T-helper 17 cell (primary cell): Measurements from ENCODE around the gene SELE. TPM values are rescaled to one million over a fixed set of nuclear protein-coding genes. Genes with fewer than 3 reads are reported as not detected.
A peak's percentile ranks its signal among the peaks of the same experiment; 100 is the strongest.
"Not testable (repeated sequence)": the region's sequence is repeated elsewhere in the genome, so short reads cannot be mapped to it uniquely, and the experiment has no call there.

Experiments
- ATAC-seq: fragments of 150-1000 bp; cut with Tn5 transposase; 2 replicates; pipeline ENCODE4 v1.10.0; 2021; ENCODE audit warnings: mild to moderate bottlenecking, moderate library complexity
- DNase-seq, 3 donors: peaks; one replicate each; pipeline versions ENCODE4 v3.0.0 to v3.0.0-alpha.2; 2020 to 2021
- H3K9me3 ChIP-seq: one replicate; pipeline ENCODE4 v1.7.0; 2013; ENCODE audit warnings: low read length, mild to moderate bottlenecking; ENCODE audit not compliant: control insufficient read depth, poor library complexity, severe bottlenecking
- H3K27ac Mint-ChIP-seq: one replicate; pipeline ENCODE4 v1.8.0; 2022; ENCODE audit warnings: mild to moderate bottlenecking, moderate library complexity, mixed read lengths
- H3K27me3 Mint-ChIP-seq: one replicate; pipeline ENCODE4 v1.8.0; 2022; ENCODE audit warnings: mixed read lengths
- H3K36me3 Mint-ChIP-seq: one replicate; pipeline ENCODE4 v1.8.0; 2022; ENCODE audit warnings: low read depth, mixed read lengths
- H3K4me1 Mint-ChIP-seq: one replicate; pipeline ENCODE4 v1.8.0; 2022; ENCODE audit warnings: mild to moderate bottlenecking, mixed read lengths
- H3K4me3 Mint-ChIP-seq: one replicate; pipeline ENCODE4 v1.8.0; 2022; ENCODE audit warnings: mild to moderate bottlenecking, moderate library complexity, mixed read lengths
- total RNA-seq, 4 donors: library from RNA in 2 of 4; stranded (reverse) in 2 of 4; gene quantifications; one replicate each; pipeline ENCODE4 v1.2.3 and lab custom pipeline; 2022 to 2026

Gene SELE
- total RNA-seq, 2 donors from 2014 or later = not detected

DNA sequence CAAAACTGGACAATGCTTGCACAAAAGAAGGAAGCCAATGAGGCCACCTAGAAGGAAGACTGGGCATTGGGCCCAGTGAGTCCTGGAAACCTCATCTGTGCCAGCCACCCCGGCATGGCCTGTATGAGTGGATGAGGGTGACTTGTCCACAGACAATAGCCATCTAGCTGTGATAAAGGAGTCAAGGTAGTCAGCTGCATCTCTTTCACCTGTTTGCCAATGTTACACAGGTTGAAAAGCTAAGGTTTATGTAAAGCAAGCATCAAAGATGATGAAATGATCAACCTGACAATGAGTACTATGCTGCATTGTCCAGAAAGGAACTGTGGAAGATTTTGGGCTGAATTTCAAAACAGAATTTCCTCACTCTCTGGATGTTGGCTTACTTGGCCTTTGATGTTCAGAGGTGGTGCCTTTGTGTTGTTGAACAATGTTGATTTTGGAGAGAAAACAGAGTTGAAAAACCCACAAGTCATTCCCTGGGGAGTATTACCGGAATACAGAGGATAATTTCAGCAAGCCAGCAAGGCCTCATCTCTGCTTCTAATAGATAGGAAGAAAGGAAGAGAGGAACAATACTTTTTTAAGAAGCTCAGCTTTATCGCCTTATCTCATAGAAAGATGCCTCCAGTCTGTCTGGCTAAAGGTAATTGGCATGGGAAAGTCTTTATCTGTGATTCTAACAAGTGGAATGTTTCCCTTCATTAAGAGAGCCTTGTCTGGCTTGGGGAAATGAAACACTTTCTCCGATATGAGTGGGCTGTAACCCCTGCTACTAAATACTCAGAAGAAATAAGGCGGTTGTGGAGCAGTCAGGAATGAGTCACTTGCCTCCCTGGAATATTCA lies 11.4 kb upstream of the SELE start:
- Mint-ChIP-seq H3K27me3 (peaks cover 36% of the 10 kb centered on the region), H3K4me1 (no peaks in the 10 kb centered on the region), H3K4me3 (no peak overlapping the region), H3K36me3 (no peaks in the 10 kb centered on the region), H3K27ac (no peak overlapping the region)
- H3K9me3 ChIP-seq = no peaks in the 10 kb centered on the region
- no peak for ATAC-seq
- DNase-seq = no peak

DNA sequence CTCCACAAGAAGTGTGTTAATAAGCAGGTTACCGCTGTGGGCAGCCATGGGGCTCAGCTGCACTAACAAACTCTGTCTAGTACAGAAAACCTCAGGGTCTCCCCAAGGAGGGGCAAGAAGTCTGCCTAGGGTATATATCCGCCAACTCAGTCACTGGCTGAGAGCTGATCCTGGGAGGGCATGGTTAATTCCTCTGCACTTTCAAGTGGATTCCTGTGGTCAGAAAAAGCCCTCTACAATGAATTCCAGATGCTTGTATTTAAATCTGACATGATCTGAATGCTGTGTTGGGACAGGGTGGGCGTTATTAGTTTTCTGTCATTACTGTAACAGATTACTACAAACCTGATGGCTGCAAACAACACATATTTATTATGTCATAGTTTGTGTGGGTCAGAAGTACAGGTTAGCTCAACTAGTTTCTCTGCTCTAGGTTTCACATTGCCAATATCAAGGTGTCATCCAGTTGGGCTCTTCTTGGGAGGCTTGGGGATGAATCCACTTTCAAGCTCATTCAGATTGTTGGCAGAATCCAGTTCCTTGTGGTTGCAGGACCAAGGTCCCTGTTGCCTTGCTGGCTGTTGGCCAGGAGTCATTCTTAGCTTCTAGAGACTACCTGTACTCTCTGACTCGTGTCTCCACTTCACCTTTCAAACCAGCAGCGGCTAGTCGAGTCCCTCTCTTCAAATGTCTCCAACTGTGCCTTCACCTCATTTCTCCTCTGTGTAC lies 8.0 kb upstream of the SELE start:
- DNase-seq = no peak
- no peak for ATAC-seq
- H3K4me1 Mint-ChIP-seq = no peaks in the 10 kb centered on the region
- no peaks in the 10 kb centered on the region for H3K36me3 Mint-ChIP-seq
- H3K4me3 Mint-ChIP-seq = no peak overlapping the region
- H3K27ac Mint-ChIP-seq = no peak overlapping the region
- peaks cover 31% of the 10 kb centered on the region for H3K27me3 Mint-ChIP-seq
- no peaks in the 10 kb centered on the region for H3K9me3 ChIP-seq

DNA sequence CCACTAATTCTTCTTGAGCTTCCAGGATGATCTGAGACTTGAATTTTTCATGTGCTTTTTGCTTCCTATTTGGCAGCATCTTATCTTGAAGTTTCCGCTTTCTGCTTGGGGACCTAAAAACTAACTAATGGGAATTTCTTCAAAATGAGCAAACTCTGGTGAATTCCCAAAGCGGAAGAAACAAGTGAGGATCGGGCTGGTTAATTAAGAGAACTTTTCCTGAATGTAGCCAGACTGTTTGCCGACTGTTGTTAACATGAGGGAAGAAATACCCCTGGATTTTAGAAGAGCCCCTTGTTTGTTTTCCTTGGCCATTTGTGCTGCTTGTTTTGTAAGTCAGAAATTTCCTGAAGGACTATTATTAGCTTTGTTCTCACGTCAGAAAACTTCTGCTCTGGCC lies 6.1 kb upstream of the SELE start:
- H3K4me3 Mint-ChIP-seq = no peak overlapping the region
- no peaks in the 10 kb centered on the region for H3K4me1 Mint-ChIP-seq
- DNase-seq (no peak), ATAC-seq (no peak)
- no peaks in the 10 kb centered on the region for H3K36me3 Mint-ChIP-seq
- peaks cover 39% of the 10 kb centered on the region for H3K27me3 Mint-ChIP-seq
- H3K9me3 ChIP-seq = no peaks in the 10 kb centered on the region
- H3K27ac Mint-ChIP-seq = no peak overlapping the region

DNA sequence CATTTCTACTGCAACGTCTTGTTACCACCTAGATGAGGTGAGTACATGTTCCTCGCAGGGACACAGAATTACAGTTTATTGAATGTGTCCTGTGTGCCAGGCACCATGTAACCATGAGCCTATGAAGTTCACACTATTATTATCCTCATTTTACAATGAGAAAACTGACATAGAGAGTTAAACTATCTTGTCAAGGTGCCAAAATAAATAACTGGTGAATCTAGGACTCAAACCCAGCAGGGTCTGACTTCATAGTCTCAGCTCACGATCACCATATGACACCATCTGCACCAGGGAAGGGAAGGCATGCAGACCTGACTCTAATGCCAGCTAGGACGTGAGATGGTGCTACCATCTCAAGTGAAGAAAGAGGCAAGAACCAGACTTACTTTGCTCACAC lies 2.4 kb downstream of the SELE start:
- no peak overlapping the region for H3K4me3 Mint-ChIP-seq
- no peak for DNase-seq
- peaks cover 58% of the 10 kb centered on the region for H3K27me3 Mint-ChIP-seq
- H3K36me3 Mint-ChIP-seq = peaks cover 5% of the 10 kb centered on the region
- H3K9me3 ChIP-seq = no peaks in the 10 kb centered on the region
- H3K27ac Mint-ChIP-seq = no peak overlapping the region
- H3K4me1 Mint-ChIP-seq = peaks cover 3% of the 10 kb centered on the region
- no peak for ATAC-seq

DNA sequence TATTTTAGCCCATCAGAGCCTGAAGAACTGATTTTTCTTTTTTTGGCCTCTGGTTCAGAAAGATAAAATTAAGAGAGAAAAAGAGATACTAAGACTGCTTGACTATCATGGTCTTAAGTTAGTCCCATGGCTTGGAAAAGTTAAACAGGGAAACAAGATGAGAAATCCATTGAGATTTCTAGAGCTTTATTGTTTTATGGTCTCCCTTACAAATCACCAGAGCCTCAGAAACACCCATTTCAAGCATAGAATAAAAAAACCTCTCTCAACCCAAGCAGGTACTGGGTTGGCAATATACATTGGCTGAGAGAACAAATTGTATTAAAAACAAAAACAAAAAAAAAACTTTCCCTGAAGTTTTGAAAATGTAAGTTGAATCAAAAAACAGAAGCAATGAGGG lies 3.9 kb downstream of the SELE start:
- Mint-ChIP-seq H3K27me3 (peaks cover 60% of the 10 kb centered on the region), H3K4me3 (no peak overlapping the region), H3K4me1 (peaks cover 3% of the 10 kb centered on the region), H3K27ac (no peak overlapping the region), H3K36me3 (peaks cover 5% of the 10 kb centered on the region)
- no peak for ATAC-seq
- H3K9me3 ChIP-seq = no peaks in the 10 kb centered on the region
- no peak for DNase-seq

DNA sequence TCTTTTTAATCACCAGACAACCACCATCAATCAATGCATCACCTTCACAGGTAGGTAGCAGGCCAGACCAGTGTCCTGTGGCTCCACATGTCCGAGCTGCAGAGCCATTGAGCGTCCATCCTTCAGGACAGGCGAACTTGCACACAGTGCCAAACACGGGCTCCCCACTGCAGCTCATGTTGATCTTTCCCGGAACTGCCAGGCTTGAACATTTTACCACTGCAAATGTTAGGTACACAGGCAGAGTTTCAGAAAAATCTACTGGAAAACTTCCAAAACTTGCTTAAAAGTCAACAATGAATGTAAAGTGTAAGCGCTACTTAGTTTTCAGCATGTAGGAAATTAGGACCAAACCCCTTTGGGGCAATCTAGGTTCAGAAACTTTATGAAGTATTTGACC lies 6.6 kb downstream of the SELE start:
- Mint-ChIP-seq H3K36me3 (peaks cover 5% of the 10 kb centered on the region), H3K27ac (no peak overlapping the region), H3K4me3 (no peak overlapping the region), H3K4me1 (peaks cover 3% of the 10 kb centered on the region), H3K27me3 (peaks cover 49% of the 10 kb centered on the region)
- DNase-seq (no peak), ATAC-seq (no peak)
- no peaks in the 10 kb centered on the region for H3K9me3 ChIP-seq

DNA sequence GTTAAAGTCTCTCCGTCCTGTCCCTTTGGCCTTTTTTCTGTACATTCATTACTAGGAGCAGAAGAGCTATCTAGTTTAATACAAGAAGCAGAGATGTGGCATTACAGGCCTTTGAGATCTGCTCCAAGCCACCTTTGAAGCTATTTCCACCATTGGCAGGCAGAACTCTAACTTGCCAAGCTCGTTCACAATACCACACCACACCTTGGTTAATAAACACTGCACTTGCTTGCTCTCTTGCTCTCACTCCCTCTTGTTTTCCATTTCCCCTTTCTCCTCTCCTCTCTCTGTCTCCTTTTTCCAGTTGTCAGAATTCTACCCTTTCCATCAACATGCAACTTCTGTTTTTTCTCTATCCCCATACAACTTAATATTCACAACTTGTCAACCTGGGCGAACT lies 7.0 kb downstream of the SELE start:
- no peak for DNase-seq

DNA sequence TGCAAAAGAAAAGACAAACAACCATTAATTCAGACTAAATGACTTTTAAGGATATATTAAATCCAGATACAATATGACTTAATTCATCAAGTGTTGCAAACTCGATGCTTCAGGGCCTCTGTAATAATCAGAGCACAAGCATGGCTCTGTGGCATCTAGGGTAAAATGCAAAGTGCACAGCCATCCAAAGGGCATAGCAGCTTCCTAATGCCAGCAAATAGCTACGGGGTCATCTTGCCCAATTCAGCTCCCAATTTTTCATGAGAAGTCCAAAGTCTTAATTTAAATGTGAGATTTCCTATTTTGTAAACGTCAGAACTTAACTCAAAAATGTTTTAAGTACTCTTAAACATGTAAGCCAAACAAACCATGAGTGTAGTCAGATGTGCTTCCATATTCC lies 7.9 kb downstream of the SELE start:
- Mint-ChIP-seq H3K27ac (no peak overlapping the region), H3K27me3 (peaks cover 42% of the 10 kb centered on the region), H3K36me3 (peaks cover 5% of the 10 kb centered on the region), H3K4me3 (no peak overlapping the region), H3K4me1 (no peaks in the 10 kb centered on the region)
- no peak for DNase-seq
- ATAC-seq = no peak
- H3K9me3 ChIP-seq = no peaks in the 10 kb centered on the region

More for the DNA sequence above, 7.0 kb downstream of the SELE start:
- ATAC-seq = no peak
- no peaks in the 10 kb centered on the region for H3K9me3 ChIP-seq
- Mint-ChIP-seq H3K27me3 (peaks cover 48% of the 10 kb centered on the region), H3K4me3 (no peak overlapping the region), H3K36me3 (peaks cover 5% of the 10 kb centered on the region), H3K27ac (no peak overlapping the region), H3K4me1 (peaks cover 3% of the 10 kb centered on the region)

DNA sequence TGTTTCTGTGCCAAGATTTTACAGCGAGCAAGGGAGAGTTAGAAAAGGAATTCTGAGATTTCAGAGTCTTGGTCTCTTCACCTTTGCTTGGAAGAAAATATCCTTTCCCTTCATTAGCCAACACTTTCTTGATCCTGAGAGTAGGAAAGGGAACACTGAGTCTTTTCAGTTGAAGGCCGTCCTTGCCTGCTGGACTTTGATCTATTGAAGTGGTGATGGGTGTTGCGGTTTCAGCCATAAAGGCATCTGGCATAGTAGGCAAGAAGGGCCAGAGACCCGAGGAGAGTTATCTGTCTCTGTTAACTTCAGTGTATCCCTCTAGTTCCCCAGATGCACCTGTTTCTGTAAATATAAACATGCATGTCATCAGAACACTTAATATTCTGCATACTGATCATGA lies 9.7 kb downstream of the SELE start:
- H3K9me3 ChIP-seq = no peaks in the 10 kb centered on the region
- peaks cover 34% of the 10 kb centered on the region for H3K27me3 Mint-ChIP-seq
- ATAC-seq (no peak), DNase-seq (no peak)
- H3K27ac Mint-ChIP-seq = no peak overlapping the region
- H3K36me3 Mint-ChIP-seq = peaks cover 5% of the 10 kb centered on the region
- no peaks in the 10 kb centered on the region for H3K4me1 Mint-ChIP-seq
- no peak overlapping the region for H3K4me3 Mint-ChIP-seq

DNA sequence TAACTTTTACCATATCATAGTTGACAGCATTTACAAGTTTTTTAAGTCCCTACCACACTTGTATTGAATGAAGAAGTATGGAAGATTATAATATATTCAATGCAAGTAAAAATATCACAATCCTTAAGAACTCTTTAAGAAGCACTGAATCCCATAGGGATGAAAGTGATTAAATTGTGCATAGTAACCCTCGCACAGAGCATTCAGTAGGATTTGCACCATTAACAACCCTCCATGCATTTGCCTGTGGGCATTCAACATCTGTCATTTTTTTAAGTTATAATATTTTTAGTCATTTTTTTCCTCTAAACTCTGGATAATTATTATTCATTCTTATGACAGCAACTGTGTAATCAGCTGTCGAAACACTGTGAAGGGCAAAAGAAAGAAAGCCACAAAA lies 10.1 kb downstream of the SELE start:
- ATAC-seq (no peak), DNase-seq (no peak)
- Mint-ChIP-seq H3K27ac (no peak overlapping the region), H3K36me3 (peaks cover 5% of the 10 kb centered on the region), H3K27me3 (peaks cover 30% of the 10 kb centered on the region), H3K4me1 (no peaks in the 10 kb centered on the region), H3K4me3 (no peak overlapping the region)
- H3K9me3 ChIP-seq = no peaks in the 10 kb centered on the region

DNA sequence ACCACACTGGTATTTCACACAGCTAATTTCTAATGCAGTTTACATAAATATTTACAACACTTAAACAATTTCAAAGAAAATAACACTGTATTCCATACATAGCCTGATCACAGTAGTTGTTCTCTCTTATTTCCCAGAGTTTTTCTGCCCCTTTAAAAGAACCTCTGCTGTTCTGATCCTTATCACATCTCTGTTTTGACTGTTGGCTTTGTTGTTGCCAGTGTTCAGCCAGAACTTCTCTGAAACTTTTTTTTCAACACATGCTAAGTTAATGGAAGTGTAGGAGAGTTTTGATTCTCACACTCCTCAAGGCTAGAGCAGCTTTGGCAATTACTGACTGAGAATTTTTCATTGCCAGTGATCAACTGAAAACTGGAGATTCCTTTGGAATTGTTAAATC lies 11.1 kb downstream of the SELE start:
- H3K27me3 Mint-ChIP-seq = peaks cover 23% of the 10 kb centered on the region
- no peaks in the 10 kb centered on the region for H3K9me3 ChIP-seq
- H3K27ac Mint-ChIP-seq = no peak overlapping the region
- H3K36me3 Mint-ChIP-seq = peaks cover 5% of the 10 kb centered on the region
- no peaks in the 10 kb centered on the region for H3K4me1 Mint-ChIP-seq
- no peak for ATAC-seq
- no peak for DNase-seq
- no peak overlapping the region for H3K4me3 Mint-ChIP-seq

DNA sequence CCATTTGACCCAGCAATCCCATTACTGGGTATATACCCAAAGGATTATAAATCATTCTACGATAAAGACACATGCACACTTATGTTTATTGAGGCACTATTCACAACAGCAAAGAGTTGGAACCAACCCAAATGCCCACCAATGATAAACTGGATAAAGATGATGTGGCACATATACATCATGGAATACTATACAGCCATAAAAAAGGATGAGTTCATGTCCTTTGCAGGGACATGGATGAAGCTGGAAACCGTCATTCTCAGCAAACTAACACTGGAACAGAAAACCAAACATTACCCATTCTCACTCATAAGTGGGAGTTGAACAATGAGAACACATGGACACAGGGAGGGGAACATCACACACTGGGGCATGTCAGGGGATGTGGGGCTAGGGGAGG lies 18.8 kb downstream of the SELE start:
- not testable (repeated sequence) for H3K9me3 ChIP-seq, H3K4me3 Mint-ChIP-seq, ATAC-seq, H3K4me1 Mint-ChIP-seq, DNase-seq, H3K27ac Mint-ChIP-seq, H3K36me3 Mint-ChIP-seq, H3K27me3 Mint-ChIP-seq

DNA sequence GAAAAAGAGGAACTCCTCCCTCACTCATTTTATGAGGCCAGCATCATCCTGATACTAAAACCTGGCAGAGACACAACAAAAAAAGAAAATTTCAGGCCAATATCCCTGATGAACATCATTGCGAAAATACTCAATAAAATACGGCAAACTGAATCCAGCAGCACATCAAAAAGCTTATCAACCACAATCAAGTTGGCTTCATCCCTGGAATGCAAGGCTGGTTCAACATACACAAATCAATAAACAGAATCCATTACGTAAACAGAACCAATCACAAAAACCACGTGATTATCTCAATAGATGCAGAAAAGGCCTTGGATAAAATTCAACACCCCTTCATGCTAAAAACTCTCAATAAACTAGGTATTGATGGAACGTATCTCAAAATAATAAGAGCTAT lies 20.8 kb downstream of the SELE start:
- ATAC-seq, H3K4me3 Mint-ChIP-seq, H3K27me3 Mint-ChIP-seq, DNase-seq, H3K27ac Mint-ChIP-seq, H3K9me3 ChIP-seq: not testable (repeated sequence)
- Mint-ChIP-seq H3K36me3 (peaks cover 13% of the 10 kb centered on the region), H3K4me1 (peaks cover 24% of the 10 kb centered on the region)

DNA sequence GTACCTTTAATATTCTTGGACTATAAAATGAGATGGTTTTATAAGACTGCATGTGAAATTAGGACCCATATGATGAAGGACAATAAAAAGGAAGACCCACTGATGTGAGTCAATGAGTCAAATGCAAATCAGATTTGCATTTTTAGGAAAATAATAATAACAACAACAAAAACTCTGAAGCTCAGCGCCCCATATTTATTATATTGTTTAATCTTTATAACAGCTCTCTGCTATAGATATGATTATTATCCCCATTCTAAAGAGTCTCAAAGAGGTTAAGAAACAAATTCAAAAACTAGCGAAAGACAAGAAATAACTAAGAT lies 21.6 kb downstream of the SELE start:
- Mint-ChIP-seq H3K4me1 (peaks cover 26% of the 10 kb centered on the region), H3K36me3 (peaks cover 15% of the 10 kb centered on the region), H3K27me3 (peaks cover 6% of the 10 kb centered on the region), H3K27ac (no peak overlapping the region), H3K4me3 (peak overlapping the region; percentile 98)
- ATAC-seq (no peak), DNase-seq (no peak)
- H3K9me3 ChIP-seq = peaks cover 3% of the 10 kb centered on the region
